HG02840 (cell line): ENCODE measurements around the gene TMEM255B.
"Not testable (repeated sequence)": the region's sequence is repeated elsewhere in the genome, so short reads cannot be mapped to it uniquely, and the experiment has no call there.

Source experiments
- ATAC-seq: cut with Tn5 transposase; IDR thresholded peaks from one replicate; pipeline ENCODE4 v1.9.1; 2021; ENCODE audit warnings: mild to moderate bottlenecking, moderate library complexity, moderate number of reproducible peaks; ENCODE audit not compliant: unreplicated experiment, low FRiP score

Gene TMEM255B

GRCh38 chr13:113827021-113827420, 68.0 kb downstream of the TMEM255B start:
- no peak for ATAC-seq

DNA sequence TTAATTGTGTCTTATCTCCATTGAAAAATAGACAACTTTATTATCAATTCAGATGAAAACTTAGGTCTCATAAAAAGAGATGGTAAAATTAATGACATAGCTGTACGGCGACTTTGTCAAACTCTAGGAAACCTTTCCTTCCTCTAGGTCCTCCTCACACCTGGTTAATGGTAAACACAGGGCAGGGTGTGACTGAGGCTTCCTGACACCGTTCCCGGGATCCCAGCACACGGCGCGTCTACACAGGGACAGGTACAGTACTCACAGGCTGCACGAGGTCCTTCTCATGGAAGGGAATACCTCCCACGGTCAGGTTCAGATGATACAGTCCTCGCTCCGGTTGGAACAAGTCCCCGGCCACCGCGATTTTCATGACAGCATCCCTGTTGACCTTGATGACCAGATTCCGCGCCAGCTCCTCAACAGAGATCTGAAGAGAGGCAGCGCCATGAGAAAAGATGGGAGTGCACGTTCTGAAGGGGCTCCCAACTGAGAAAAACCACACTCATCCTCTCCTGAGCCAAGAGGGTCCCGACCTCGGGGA, 69.3 kb downstream of the TMEM255B start:
- no peak for ATAC-seq

DNA sequence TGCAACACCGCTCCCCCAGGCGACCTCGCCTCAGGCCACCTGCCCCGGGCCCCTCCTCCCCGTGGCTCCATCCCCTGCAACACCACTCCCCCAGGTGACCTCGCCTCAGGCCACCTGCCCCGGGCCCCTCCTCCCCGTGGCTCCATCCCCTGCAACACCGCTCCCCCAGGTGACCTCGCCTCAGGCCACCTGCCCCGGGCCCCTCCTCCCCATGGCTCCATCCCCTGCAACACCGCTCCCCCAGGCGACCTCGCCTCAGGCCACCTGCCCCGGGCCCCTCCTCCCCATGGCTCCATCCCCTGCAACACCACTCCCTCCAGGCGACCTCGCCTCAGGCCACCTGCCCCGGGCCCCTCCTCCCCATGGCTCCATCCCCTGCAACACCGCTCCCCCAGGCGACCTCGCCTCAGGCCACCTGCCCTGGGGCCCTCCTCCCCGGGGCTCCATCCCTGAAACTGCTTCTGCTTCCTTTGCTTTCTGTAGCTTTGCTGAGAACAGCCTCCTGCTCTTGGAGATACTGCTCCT, 71.5 kb downstream of the TMEM255B start:
- not testable (repeated sequence) for ATAC-seq

DNA sequence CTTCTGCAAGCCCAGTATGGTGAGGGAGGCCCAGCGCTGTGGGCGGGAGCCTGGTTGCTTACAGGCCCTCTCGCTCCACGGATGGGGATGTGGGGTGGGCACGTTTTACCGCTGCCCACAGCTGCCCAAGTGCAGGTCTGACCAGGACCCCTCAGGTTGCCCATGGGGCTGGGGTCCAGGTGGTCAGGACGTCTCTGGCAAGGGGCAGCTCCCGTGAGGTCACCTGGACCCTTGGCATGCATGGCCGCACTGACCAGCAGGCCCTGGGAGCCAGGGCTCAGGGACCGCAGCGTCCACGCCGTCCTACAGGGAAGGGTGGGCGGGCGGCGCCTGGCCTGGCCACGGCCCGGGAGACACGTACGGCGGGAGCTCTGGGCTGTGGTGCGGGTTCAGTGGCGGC, 72.0 kb downstream of the TMEM255B start:
- no peak for ATAC-seq

DNA sequence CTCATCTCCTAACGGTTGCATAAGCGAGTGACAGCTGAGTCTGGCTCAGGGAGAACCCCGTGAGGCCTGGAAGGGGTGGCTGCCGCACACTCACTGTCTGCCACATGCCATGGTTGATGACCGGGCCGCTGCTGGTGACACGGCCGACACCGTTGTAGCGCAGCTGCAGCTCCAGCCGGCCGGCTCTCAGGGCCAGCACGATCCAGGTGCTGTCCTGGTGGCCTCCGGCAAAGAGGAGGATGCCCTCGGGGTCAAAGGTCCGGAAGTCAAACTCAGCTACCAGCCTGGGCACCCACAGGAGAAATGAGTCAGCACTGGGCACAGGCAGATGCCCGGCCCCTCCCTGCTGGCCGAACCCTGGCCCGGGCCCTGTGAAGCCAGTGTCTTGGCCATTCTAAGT, 73.2 kb downstream of the TMEM255B start:
- no peak for ATAC-seq

GRCh38 chr13:113832631-113833030, 73.6 kb downstream of the TMEM255B start:
- ATAC-seq = no peak

DNA sequence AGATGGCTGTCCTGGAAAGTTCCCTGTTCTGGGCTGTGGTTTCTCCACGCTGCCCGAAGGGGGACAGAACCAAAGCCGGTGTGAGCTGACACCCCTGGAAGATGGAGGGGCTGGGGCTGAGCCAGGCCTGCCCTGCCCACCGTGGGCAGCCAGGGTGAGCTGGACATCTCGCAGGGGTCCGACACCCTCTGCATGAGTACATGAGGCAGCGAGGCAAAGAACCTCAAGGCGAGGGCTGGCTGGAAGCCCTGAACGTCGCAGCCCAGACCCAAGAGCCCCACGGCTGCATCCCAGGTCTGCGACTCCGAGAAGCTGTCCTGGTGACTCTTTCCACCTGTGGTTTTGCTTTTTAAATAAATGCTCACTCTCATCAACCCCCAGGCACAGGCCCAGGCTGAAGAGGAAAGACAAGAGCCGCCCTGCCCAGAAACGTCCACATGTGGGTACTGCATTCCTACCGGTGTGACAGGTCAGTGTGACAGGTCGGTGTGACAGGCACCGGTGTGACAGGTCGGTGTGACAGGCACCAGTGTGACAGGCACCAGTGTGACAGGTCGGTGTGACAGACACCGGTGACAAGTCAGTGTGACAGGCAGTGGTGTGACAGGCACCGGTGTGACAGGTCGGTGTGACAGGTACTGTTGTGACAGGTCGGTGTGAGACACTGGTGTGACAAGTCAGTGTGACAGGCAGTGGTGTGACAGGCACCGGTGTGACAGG, 74.2 kb downstream of the TMEM255B start:
- ATAC-seq = no peak

DNA sequence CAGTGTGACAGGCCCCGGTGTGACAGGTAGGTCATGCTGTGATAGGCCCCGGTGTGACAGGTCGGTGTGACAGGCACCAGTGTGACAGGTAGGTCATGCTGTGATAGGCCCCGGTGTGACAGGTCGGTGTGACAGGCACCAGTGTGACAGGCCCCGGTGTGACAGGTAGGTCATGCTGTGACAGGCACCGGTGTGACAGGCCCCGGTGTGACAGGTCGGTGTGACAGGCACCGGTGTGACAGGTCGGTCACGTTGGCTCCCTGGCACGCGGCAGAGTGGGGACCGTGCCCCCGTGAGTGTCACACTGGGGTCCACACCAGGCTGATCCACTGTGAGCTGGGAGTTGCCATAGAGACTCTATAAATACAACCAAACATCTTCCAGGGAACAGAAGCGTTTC, 75.0 kb downstream of the TMEM255B start:
- not testable (repeated sequence) for ATAC-seq

- ATAC-seq = no peak
These were observed 75.6 kb downstream of the TMEM255B start for GRCh38 chr13:113834496-113835200.

- no peak for ATAC-seq
These were observed 76.6 kb downstream of the TMEM255B start for GRCh38 chr13:113835461-113836270.

DNA sequence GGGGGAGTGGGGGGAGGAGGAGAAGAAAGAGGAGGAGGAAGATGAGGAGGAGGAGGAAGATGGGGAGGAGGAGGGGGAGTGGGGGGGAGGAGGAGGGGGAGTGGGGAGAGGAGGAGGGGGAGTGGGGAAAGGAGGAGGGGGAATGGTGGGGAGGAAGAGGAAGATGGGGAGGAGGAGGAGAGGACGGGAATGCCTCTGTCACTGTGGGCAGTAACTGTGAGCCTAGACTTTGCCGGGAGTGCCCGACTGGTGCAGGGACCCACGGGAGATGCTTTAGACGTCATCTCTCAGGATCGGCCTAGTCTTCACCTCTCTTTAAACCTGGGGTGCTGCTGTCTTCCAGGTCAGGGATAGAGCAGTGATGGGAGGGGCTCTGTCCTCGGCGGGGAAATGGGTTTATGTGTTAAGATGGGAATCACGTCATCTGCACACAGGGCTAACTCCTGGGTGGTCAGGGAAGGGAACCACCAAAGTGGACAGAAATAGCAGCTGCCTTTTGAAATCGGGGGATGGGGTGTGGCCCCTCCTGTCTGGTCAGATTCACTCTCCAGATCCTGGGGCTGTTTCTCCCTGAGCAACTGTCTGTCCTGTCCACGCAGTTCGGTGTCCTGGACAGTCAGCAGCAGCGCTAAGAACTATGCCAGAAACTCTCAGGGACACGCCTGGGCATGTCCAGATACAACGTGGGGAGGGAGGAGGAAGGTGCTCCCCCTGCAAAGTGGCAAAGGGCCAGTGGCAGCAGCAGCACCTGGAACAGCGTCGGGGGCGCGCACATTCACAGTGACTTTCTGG, 77.9 kb downstream of the TMEM255B start:
- no peak for ATAC-seq

- no peak for ATAC-seq
These were observed 78.7 kb downstream of the TMEM255B start for GRCh38 chr13:113837560-113838355.

DNA sequence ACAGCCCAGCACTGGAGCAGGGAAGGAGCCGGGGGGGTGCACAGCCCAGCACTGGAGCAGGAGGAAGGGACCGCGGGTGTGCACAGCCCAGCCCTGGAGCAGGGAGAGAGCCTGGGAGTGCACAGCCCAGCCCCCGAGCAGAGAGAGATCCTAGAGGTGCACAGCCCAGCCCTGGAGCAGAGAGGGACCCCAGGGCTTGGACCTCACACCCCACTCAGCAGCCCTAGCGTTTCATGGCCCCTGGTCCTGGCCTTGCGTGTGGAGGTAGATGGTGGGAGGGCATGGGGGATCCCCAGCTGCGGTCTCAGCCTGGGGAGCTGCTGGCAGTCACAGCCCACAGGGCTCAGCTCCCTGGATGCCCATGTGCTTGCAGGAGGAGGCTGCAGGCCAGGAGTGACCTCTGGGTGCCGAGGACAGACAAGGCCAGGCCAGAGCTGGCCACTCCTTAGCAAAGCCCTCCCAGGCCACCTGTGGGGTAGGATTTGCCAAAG, 79.7 kb downstream of the TMEM255B start:
- no peak for ATAC-seq

DNA sequence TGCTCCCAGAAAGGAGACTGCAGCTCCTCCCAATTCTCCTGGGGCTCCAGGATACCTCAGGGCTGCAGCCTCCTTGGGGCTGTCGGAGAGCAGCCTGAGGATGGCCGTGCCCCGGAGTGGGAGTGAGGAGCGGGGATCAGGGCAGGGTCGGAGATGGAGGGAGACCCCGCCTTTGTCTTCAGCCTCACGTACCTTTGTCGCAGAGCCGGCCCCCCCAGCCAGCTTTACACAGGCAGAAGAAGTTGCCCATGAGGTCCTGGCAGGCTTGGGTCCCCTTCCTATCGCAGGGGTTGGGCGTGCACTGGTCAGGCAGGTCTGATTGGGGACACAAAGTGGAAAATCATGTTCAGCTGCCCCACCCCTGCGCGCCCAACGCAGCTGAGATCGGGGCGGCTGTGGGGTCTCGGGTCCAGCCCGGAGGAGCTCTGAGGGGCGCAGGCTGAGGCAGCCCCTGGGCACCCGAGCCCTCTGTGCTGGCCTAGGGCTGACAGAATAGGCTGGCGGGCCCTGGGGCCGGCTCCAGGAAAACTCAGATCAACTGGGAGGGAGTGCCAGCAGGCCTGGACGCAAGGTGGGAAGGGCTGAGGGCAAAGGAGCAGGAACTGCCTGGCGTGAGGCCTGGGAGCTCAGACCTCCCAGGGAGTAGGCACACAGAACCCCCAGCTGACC, 80.6 kb downstream of the TMEM255B start:
- ATAC-seq = no peak

DNA sequence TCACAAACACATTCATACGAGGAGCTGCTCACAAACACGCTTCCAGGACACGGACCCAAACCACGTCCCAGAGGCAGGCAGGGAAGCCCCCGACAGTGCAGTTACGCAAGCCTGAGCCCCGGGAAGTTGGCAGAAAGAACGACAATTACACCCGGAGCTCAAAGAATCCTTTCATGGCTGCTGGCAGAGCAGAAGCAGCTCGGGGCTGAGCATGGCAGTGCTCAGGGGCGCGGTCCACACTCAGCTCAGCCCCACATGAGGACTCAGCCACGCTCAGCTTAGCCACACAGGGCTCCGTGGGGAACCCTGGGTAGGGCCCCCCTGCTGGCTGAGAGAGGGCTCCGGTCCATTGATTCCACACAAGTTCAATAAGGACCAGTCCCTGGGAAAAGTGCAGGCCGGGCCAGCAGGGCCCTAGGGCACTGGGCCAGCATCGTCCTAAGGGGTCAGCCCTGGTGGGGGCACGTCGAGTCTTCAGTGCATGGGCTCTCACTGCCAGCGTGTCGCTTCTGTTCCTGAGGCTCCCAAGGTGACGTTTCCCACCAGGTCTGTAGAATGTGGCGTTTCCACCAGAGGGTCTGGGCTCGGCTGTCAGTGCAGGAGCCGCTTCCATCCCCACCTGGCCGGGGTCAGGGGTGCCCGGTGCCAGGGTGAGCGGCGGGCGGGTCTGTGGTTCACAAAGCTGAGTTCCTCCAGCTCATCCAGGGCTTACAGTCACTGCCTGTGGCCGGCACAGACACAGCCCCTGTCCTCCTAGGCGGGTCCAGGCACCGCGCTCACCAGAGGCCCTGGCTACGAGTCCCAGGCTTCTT, 81.7 kb downstream of the TMEM255B start:
- ATAC-seq = no peak

- ATAC-seq = no peak
These were observed 82.3 kb downstream of the TMEM255B start for GRCh38 chr13:113841353-113841650.

GRCh38 chr13:113842336-113843062, 83.5 kb downstream of the TMEM255B start:
- ATAC-seq = no peak
